ENCODE results near the gene SLC25A5.
A peak's percentile ranks its signal among the peaks of the same experiment; 100 is the strongest.
"Not testable (repeated sequence)": the region's sequence is repeated elsewhere in the genome, so short reads cannot be mapped to it uniquely, and the experiment has no call there.

SLC25A5 gene
- total RNA-seq: 122 to 126 reads per million in 2 donors

DNA sequence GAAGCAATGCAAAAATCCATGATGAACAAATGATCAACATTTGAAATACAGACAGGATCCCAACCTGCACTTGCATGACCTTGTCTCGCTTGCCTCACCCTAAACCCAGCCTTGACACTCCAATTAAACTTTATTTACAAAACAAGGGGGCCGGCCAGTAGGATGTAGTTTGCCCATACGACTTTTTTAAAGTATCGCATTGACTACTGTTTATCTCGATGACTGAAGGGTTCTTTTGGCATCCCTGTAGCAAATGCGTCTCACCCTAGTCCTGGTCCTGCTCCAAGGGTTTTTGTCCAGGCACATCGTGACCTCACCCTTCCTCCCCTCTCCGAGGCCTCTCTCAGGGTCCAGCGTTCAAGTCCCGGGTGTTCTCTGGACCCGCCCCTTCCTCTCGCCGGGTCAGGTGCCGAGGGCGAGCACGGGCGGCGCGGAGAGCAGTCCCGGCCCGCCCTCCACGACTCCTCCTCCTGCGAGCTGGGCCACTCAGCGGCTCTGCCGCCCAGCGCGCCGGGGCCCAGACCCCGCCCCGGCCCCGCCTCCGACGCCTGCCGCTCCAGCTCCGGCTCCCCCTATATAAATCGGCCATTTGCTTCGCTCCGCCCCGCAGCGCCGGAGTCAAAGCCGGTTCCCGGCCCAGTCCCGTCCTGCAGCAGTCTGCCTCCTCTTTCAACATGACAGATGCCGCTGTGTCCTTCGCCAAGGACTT is at the start of gene SLC25A5:
Gene SLC25A5, plus strand, starts transcription at position 603 of the 709 bp plus-strand sequence. Its CDS starts 72 bp downstream, at position 675.
- DNase-seq: peak; percentile 72

DNA sequence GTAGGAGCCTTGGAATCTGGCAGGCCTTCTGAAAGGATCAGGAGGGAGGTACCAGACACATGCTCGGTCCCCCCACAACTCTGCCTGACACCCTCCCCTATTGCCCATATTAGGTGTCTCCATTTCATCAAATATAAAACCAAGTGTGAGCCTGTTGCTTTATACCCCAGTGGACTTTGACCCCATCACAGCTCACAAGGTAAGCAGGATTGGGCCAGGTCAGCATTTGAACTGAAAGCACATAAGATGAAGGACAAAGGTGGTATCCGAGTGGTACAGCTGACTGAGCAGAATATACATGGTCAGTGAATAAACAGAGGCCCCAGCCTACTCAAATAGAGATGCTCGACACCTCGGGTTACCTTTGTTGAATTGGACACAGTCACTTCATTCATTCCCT is 49.1 kb upstream of the SLC25A5 start:
- no peak for DNase-seq

DNA sequence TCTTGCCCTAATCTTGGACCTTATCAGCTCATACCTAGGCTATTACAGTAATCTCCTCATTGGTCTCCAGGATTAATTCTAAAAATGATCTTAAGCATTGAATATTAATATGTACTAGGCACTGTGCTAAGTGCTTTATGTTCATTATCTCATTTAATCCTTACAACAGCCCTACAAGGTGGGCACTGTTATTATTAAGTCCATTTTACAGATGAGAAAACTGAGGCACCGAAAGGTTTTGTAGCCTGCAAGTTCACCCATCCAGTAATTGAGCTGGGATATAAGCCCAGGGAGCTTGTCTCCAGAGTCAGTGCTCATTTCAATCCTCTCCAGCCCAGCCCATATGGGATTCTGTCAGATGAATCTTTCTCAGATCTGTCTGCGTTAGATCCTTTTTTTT is 48.3 kb upstream of the SLC25A5 start:
- no peak for DNase-seq

DNA sequence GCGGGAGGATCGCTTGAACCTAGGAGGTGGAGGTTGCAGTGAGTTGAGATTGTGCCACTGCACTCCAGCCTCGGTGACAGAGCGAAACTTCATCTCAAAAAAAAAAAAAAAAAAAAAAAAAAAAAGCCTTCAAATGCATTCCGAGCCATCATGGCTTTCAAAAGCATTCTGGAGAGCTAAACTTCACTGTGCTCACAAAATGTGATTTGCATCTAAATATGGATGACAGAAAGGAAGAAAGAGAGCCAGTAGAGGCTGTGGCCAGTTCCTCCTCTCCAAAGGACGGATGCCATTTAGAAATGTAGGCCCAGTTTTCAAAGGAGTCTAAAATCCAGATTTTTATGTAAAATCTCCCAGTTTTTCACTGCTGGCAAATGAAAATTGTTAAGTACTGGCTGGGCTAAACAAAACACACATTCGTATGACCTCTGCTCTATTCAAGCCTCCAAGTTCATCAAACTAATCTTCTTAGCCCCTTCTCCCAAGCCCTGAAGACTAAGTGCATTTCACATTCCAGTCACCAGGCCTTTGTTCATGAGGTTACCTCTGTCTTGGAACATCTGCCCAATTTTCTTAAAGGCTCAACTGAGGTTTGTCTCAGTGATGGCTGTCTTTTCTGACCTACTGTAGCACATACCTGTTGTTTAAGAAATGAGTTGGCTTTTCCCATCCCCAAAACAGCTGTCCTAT is 47.1 kb upstream of the SLC25A5 start:
- no peak for DNase-seq

DNA sequence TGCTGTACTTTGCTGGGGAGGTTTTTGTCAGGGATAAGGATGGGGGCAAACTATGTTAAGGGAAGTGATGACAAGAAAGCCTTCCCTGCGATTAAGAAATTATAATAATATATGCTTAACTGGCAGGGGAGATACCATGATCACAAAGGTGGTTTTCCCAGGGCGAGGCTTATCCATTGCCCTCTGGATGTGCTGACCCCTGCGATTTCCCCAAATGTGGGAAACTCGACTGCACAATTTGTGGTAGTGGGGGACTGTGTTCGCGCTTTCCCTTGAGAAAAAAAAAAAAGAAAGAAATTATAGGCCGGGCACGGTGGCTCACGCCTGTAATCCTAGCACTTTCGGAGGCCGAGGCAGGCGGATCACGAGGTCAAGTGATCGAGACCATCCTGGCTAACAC is 44.6 kb upstream of the SLC25A5 start:
- no peak for DNase-seq

DNA sequence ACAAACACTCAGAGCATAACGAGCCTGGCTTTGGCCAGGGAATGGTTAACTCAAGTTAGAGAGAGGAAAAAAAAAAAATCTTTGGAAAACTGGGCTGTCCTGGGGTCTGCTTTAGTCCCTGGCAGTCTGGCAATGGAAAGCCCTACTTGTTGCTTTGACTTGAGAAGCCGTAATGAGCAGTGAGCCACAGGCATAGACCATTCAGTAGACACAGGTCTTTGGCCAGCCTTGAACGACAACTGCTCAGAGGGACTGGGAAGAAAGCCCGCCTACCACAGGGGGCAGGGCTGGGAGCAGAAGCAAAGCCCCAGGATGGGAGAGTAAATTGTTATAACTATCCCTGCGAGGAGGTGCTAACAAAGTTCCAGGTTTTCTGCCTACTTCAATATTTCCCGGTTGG is 43.2 kb upstream of the SLC25A5 start:
- no peak for DNase-seq

DNA sequence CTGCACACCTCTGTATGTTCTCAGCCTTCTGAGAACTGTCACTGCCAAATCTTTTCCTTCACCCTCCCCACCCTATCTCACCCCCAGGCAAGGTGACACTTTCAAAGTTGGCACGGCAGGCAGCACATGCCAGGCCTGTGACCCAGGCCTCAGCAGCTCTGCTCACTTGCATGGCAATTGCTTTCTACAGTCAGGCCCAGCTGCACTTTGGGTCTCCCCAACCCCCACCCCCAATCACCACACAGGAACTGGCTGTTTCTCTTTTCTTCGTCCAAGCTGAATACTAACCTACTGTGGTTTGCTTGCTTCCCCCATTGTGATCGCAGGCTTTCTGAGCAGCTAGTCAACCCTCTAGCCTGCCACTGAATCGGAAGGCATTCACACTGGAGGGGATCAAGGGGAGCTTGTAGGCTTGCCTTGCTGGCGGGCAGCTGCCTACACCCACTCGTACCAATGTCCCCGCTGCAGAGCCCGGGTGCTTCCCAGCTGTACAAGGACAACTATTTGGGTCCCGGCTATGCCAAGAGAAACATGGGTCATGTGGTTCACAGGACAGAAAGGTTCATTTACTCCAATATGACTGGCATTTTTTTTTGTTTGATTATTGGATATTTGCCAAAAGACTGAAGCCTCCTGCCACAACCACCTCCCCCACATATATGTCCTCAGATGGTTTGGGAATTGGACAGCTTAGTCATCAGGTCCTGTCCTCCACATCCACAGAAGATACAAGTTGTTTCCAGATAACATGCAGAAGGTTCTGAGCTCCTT is 41.0 kb upstream of the SLC25A5 start:
- DNase-seq: no peak

DNA sequence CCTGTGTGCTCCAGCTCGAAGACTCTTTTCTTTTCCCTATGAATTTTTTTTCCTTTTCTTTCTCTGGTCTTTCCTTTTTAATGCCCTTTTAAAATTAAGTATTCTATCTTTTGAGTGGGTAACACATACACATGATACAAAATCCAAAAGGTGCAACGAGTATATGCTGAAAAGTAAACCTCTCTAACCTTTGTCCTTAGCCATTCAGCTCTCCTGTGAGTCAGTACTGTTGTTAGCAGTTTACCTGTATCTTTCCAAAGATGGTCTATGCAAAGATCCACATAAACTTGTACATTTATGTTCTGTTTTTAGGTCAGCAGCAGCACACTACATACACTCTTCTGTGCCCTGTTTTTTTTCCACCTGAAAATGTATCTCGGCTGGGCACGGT is 40.5 kb upstream of the SLC25A5 start:
- no peak for DNase-seq

DNA sequence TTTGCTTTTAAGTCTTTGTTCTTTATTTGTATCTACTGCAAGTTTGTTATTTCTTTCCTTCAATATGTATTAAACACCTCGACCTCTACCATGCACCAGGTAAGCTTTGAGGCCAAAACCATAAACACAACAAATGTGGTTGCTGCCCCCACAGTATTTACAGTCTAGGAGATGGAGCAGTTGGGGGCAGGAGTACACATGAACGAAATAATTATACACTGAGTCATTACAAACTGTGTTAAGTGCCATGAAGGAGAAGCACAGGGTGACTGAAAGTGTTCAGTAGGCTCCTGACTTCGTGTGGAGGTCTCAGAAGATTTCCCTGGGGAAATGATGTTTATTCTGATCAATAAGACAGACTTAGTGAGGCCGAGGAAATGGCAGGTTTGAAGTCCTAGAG is 38.8 kb upstream of the SLC25A5 start:
- no peak for DNase-seq

DNA sequence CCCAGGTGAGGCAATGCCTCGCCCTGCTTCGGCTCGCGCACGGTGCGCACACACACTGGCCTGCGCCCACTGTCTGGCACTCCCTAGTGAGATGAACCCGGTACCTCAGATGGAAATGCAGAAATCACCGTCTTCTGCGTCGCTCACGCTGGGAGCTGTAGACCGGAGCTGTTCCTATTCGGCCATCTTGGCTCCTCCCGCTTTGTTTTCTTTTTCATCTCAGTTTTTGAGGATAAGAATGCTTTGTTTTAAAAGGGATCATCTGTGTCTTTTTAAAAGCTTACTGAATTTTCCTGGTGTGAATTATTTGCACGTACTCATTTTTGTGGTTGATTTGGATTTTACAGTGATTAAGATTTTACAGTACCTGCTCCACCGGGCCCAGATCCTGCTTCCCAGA is 26.9 kb upstream of the SLC25A5 start:
- DNase-seq: not testable (repeated sequence)

DNA sequence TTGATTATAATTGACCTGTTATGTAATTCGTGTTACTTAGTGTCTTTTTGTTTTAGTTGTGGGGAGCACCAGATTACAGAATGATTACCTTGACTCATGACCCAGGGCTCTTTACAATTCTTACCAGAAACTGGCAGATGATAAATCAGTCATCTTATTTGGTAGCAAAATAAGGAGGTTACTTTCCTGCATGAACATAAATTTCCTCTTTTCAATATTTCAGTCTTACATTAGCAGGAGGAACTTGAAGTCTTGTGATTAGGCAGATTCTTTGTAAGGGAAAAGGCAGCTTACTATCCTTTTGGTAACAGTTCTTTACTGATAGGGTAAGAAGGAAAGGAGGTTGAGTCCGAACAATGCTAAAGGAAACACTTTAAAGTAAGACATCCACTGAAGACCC is 26.0 kb upstream of the SLC25A5 start:
- no peak for DNase-seq

DNA sequence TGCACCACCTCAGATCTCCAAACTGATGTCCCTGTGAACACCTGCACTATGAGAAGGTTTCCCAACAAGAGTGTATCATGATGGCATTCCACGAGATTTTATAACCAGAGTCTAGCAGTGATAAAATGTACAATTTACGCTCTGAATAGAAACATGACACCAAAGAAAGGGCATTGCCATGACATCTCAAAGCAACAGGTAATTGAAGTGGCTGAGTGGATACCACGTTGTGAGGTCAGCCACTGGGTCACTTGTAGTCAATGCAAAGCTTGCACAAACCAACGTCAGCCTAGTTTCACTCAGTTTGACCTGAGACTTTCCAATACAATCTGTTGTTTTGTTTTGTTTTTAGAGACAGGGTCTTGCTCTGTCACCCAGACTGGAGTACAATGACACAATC is 15.0 kb upstream of the SLC25A5 start:
- DNase-seq: no peak

DNA sequence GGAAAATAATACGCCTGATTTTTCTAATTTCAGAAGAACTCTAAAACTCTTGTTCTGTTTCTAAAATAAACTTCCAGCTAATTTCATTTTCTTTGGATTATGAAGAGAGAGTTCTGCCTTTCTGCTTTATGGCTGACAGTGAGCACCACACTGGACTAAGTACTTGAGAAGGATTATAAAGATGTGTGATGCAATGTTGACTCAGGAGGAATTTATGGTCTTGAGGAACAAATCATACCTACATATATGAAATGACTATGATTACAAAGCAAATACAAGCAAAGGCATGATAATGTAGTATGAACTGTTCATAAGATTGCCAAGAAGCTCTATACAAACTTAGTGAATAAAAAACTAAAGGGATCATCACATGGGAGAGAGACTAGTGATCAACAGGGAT is 13.0 kb upstream of the SLC25A5 start:
- no peak for DNase-seq

DNA sequence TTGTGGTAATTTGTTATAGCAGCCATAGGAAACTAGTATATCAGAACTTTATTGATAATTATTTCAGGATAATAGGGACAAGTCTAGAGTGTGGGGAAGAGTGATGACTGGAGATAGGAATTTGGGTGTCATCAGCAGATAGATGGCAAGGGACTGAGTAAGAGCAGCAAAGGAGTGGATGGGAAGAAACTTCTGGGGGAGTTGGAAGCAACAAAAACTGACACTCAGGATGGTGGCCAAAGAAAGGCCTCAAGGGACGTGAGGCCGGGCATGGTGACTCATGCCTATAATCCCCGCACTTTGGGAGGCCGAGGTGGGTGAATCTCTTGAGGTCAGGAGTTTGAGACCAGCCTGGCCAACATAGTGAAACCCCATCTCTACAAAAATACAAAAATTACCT is 9.1 kb upstream of the SLC25A5 start:
- DNase-seq: no peak

DNA sequence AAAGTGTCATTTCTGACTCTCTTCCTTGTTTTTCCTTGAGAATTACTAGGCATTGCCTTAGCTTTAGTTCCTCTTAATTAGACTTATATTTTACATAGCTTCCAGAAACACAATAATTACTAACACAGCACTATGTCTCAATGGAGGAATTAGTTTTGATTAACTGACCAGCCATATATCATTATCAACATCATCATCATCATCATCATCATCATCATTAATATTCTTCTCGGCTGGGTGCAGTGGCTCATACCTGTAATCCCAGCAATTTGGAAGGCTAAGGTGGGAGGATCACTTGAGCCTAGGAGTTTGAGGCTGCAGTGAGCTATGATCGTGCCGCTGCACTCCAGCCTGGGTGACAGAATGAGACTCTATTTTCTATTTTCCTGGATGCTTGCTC is 2.7 kb upstream of the SLC25A5 start:
- DNase-seq: no peak

DNA sequence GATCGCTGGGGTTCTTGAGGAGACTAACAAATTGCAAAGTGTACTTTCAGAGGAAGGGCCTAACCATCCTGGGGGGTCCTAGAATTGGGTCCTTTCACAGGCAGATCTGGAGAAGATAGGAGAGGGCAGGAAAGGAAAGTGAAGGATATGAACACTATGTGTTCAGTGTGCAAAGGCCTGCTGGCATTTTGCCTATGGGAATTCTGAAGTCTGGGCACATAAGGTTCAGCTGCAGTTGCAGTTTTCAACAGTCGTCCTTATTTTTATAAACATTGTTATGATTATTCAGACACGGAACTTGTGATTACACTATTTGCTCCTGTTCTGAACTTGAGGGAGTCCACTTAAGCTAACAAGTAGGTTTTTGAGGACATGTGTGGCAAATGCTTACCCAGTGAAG is 1.3 kb upstream of the SLC25A5 start:
- no peak for DNase-seq

DNA sequence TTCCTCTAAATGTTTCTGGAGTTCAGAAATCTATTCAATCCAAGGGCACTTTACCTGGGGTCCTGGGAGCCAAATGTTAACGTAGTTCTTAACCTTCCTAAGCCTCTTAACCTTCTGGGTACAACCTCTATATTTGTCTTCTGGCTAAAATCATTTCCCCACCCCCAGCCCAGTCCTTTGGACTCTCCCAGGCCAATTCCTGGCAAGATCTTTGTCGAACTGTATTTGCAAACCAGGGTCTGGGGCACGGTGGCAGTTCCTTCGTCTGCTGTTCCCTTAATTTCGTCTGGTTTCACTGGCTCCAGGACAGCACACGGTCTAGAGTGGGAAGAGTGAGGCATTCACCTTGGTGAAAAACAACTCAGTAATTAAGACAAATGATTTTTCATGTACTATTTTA is 811 bp upstream of the SLC25A5 start:
- DNase-seq: no peak

DNA sequence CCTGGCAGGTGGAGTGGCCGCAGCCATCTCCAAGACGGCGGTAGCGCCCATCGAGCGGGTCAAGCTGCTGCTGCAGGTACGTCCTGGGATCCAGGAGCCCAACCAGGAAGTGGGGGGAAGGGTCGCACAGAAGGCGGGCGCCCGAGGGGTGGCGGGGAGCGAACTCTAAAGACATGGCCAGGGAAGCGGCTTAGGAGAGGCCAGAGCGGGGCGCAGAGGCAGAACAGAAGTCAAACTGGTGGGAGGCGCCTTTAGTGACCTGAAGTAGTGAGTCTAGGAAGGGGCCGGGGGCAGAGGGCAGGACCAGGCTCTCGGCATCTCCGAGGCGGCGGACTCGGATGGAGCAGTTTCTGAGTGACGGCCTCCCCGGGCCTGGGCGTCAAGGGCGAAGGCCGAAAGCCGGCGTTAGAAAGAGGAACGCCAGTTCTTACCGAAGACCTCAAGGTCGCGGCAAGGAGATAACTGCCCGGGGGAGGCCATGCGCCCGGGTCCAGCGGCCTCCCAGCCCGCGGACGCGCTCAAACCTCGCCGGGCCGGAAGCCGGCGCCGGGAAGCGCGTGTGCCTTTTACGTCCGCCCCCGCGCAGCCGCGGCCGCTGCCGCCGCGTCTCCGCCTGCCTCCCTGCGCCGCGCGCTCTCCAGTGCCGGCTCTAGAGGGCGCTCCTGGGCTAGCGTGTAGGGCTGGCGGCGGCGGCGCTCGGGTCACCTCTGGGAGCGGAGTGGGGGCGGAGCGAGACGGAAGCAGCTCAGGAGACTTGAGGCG is 488 bp downstream of the SLC25A5 start:
- DNase-seq: peak; percentile 88

DNA sequence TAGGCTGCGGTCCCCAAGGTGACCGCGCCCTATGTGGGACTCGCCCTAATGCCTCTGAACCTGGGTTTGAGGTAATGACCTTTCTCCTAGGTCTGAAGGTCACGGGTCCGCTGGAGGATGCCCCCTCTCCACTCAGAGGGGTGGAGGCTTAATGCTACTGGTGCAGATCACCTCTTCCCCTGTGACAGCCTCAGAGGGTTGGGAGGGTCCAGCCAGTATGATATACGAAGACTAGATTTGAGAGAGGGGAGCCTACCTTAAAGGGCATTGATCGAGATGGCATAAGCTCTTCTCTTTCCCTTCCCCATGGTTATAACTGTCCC is 1.0 kb downstream of the SLC25A5 start:
- no peak for DNase-seq

DNA sequence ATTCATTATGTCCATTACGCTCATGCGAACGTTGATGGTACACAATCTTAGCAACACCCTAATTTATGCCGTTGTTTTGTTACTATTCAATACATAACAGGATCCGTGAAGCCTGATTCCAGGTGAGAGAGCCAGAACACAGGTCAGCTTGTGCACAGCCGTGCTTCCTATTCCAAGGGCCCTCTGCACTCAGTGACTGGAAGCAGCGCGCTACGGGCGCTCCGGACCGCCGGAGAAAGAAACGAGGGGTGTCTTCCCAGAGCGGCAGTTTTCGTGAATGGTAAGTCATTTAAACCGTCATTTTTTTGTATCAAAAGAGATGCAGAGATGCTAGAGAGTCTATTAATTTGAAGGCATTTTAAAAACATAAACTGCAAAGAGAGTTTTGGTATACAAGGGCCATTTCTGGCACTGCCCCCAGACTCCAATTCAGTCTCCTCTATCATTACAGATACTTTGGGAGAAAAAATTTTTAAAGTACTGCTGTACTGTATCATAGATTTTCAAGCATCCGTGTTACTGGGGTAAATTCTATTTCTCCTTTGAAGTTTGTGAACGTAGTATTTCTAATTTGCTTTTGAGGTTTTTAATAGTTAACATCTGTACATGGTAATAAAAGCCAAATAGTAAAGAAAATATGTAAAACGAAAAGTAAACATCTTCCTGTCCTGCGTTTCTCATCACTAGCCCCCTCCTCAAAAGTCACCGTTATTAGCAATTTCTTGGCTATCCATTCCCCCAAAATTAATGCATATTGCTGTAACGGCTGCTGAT is 6.6 kb downstream of the SLC25A5 start:
- DNase-seq: no peak

DNA sequence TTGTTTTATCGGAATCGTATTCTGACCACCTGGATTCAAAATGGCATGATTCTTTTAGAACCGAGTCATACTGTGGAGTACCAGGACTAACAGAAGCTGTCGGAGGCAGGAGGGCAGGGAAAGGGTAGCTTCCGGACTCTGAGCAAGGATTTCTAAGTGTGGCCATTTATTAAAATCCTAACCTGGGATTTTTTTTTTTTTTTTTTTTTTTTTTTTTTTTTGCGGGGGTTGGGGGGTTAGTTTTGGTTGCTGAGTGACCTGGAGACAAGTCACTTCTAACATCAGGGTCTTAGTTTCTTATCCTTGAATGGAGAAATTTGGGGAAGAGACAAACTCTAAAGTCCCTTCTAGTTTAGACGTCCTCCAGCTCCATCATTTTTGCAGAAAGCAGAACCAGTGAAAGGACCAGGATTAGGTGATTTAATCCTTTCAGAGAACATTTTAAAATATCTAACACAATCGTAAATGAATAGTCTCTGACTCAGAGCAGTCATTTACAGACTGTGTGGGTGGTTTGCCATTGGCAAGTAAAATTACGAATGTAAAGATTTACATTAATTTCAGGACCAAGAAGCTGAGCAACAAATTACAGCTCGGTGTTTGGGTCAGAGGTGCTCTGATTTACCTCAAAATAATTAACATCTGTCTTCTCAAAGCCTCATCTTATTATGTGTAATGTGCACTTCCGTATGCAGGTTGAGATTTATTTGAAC is 7.3 kb downstream of the SLC25A5 start:
- no peak for DNase-seq

DNA sequence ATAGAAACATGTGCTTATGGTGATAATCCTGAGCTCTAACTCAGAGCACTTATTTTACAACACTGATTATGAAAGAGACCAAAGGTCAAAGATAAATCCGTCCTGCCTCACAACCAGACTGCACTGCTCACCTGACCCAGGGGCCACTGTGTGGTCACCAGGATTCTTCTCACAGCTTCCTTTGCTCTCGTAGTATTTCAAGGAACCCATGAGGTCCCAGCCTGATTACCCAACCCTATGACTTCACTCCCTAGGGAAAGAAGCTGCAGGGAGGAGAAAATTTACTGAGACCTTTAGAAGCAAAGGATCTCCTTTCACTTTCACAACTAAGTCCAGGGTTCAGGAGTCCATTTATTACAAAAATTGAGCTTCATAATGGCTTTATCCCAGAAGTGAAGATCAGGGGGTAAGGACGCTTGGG is 9.6 kb downstream of the SLC25A5 start:
- no peak for DNase-seq

Measured in T-helper 9 cell (primary cell).